AG09319 (cell line): ENCODE results near the gene PAXX.
"Not testable (repeated sequence)": the region's sequence is repeated elsewhere in the genome, so short reads cannot be mapped to it uniquely, and the experiment has no call there.

Experiments used
- DNase-seq: peaks from one replicate; pipeline ENCODE4 v3.0.0-alpha.2; 2010; ENCODE audit warnings: low read depth; ENCODE audit errors: extremely low read depth
- TF ChIP-seq, protein P1 (sequence below): IDR thresholded peaks from 2 replicates; pipeline ENCODE4 v1.5.1; 2011; ENCODE audit warnings: low read depth, mild to moderate bottlenecking, inconsistent platforms, low read length, moderate library complexity

PAXX gene

DNA sequence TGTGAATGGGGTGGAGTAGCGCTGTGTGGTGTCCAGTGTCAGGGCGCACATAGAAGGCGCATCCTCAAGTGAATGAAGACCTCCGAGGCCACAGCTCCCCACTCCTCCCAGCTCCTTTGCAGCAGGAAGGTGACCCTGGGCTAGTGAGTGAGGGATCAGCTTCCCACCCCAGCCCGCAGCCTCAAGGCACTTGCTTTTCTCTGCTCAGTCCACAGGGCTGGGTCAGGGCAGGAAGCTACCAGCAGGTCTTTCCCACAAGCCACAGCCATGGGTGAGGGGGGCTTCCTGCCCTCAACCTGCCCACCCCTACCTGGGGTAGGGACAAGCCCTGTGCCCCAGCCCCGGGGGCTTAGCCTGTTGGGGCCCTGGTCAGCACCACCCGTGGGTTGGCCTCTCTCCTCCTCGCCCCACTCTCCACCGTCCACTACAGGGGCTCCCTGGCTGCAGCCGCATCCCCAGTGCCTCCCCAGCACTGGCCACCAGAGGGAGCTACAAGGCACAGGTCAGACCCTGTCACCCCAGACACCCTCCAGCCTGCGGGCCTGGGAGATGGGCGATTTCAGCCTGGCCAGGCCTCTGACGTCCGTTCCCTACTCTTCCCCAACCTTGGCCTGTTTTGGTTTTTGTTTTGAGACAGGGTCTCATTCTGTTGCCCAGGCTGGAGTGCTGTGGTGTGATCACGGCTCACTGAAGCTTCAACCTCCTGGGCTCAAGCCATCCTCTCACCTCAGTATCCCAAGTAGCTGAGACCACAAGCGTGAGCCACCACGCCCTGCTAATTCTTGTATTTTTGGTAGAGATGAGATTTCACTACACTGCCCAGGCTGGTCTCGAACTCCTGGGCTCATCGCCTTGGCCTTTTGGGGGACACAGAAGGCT is 37.1 kb downstream of the PAXX start:
- TF ChIP-seq, protein P1, sequence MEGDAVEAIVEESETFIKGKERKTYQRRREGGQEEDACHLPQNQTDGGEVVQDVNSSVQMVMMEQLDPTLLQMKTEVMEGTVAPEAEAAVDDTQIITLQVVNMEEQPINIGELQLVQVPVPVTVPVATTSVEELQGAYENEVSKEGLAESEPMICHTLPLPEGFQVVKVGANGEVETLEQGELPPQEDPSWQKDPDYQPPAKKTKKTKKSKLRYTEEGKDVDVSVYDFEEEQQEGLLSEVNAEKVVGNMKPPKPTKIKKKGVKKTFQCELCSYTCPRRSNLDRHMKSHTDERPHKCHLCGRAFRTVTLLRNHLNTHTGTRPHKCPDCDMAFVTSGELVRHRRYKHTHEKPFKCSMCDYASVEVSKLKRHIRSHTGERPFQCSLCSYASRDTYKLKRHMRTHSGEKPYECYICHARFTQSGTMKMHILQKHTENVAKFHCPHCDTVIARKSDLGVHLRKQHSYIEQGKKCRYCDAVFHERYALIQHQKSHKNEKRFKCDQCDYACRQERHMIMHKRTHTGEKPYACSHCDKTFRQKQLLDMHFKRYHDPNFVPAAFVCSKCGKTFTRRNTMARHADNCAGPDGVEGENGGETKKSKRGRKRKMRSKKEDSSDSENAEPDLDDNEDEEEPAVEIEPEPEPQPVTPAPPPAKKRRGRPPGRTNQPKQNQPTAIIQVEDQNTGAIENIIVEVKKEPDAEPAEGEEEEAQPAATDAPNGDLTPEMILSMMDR: peak; percentile 93
- no peak for DNase-seq

DNA sequence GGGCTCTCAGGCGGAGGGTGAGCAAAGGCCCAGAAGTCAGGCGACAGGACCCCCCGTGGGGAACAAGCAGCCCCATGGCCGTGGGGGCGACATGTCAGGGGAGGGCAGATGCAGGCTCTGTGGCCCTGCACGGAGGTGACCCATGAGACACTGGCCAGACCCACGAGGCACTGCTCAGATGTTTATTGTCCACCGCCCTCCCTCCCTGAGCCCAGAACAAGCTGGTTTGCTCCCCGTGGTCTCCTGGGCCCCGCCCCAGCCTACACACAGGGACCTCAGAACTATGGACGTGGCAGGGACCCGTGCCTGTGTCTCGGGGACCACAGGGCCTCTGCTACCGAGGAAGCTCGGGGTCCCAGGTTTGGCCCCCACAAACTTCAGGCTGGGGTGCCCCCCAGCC is 37.8 kb downstream of the PAXX start:
- DNase-seq: no peak
- TF ChIP-seq, protein P1: no peak

DNA sequence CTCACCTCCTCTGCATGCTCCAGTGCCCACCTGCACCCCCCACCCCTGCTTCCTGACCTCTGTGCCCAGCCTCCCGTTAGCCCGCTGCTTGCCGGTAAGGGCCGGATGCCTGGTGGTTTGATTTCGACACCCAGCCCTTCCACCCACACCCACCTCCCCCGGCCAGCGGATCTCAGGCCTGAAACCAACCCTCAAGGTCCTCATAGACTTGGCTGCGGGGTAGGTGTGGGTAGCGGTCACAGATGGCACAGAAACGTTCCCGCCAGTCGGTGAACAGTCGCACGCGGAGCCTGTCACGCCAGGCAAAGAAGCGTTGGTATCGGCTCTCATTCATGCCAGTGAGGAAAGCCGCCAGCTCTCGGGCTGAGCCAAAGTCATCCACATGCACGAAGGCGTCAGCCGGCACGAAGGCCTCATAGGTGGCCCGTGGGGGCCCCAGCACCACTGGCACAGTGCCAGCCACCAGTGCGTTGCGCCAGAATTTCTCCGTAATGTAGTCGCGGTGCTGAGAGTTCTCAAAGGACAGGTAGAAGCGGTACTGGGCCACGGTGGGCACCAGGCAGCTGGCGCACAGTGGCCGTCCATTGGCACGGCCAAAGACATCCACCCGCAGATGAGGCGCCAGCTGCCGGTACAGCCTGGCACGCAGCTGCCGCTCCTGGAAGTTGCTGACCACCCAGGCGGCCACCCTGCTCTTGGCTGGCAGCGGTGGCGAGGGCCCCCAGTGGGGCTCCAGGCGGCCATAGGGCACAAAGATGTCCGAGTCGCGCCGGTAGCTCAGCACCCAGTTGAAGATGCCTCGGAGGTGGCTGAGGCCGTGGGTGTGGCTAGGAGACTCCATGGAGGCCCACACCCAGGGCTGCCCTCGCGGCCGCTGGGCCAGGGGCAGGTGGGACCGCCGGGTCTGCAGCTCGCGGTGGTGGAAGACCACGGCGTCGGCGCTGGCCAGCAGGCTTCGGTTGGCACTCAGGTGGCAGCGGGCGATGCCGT is 38.6 kb downstream of the PAXX start:
- DNase-seq: no peak
- TF ChIP-seq, protein P1: no peak

DNA sequence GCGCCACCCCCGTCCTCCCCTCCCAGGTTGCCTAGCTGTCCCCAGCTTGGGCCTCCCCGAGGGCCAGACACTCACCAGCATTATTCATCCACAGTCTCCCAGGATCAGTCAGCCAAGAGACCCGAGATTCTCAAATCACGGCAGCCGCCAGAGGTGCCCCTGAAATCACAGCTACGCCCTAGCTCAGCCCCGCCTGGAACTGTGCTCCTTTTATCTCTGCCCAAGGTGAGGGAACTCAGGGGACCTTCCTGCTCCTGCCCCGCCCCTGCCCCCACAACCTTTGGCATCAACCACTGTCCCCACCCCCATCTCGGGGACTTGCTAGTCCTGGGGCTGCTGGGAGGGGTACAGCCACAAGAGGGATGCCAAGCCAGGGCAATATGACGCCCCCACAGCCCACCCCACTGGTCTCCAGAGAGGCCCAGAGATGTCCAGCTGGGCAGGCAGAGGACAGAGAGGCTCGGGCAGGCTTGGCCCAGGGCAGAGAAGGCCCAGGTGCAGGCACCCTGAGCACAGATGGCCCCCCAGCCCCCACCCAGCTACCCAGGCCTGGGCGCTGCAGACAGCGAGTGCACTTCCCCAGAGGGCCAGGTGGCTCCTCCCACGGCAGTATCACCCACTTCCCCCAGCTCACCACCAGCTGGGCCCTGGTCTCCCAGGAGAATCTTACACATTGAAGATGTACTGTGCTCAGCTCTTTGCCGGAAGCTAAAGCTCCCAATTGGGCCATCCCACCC is 39.9 kb downstream of the PAXX start, which contains the start of gene FUT7:
TSS of gene FUT7 (minus strand) at position 185 of the 737 bp plus-strand sequence. CDS start at position 88, 97 bp downstream.
- DNase-seq: no peak
- TF ChIP-seq, protein P1: no peak

DNA sequence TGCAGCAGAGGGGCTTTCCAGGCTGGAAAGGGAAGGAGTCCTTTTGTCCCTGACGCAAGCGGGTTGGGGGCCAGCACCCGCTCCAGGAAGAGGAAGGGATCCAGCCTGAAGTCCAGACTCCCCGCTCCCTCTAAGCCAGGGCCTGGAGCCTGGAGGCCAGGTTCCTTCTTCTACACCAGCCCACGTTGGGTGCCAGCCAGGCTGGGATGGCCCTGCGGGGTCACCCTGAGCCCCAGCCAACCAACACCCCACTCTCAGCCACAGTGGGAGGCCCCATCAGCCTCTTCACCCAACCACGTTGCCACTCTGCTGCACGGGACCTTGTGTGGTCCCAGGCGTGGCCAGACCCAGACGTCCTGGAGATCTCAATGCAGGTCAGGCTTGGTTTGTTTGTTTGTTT is 40.6 kb downstream of the PAXX start:
- TF ChIP-seq, protein P1: no peak
- DNase-seq: no peak

DNA sequence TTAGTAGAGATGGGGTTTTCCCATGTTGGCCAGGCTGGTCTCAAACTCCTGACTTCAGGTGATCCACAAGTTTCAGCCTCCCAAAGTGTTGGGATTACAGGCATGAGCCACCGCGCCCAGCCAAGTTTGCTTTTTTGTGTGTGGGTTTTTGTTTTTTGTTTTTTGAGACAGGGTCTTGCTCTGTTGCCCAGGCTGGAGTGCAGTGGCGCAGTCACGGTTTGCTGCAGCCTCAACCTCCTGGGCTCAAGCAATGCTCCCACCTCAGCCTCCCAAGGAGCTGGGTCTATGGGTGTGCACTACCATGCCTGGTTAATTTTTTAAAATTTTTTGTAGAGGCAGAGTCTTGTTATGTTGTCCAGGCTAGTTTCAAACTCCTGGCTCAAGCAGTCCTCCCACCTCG is 41.3 kb downstream of the PAXX start:
- DNase-seq: not testable (repeated sequence)

DNA sequence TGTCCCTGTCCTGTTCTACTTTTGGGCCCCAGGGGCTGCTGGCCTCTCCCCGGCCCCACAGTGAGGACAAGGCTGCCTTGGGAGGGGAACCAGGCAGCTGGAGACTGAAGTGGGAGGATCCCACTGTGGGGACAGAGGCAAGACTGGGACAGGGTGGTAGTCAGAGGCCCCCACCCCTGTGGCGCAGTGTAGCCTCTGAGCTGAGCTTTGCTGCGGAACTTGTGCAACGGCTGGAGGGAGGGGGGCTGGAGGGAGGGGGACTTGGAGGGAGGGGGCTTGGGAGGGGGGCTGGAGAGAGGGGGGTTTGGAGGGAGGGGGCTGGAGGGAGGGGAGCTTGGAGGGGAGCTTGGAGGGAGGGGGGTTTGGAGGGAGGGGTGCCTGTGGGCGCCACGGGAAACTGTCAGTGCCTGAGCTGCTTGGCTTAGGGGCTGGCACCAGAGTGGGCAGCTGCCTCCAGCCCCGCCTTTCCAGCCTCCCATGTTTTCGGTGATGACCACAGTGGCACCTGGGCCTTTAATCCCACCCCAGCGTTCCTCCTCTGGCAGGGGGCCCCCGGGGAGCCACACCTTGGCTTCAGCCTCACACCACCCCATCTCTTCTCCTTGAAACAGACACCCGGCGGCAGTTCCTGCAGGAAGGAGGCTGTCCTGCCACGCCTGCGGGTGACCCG is 42.0 kb downstream of the PAXX start:
- no peak for DNase-seq
- TF ChIP-seq, protein P1: no peak
